ENCODE measurements around the gene UROC1. TPM values are rescaled to one million over a fixed set of nuclear protein-coding genes. Genes with fewer than 3 reads are reported as not detected.

The UROC1 gene
- total RNA-seq, 2 donors from 2014 or later, result not detected

GRCh38 chr3:126456766-126457388 is 60.7 kb downstream of the UROC1 start:
- H3K27me3 ChIP-seq, result no peaks in the 10 kb centered on the region
- H3K9ac ChIP-seq (ENCODE audit: low read depth in 2 of 2, low read length in 2 of 2), result no peak overlapping the region
- peaks cover 18% of the 10 kb centered on the region for H3K36me3 ChIP-seq
- intact Hi-C loops (cut with DNase I), result no loop called here
- DNase-seq, result no peak
- TF ChIP-seq, protein P1, sequence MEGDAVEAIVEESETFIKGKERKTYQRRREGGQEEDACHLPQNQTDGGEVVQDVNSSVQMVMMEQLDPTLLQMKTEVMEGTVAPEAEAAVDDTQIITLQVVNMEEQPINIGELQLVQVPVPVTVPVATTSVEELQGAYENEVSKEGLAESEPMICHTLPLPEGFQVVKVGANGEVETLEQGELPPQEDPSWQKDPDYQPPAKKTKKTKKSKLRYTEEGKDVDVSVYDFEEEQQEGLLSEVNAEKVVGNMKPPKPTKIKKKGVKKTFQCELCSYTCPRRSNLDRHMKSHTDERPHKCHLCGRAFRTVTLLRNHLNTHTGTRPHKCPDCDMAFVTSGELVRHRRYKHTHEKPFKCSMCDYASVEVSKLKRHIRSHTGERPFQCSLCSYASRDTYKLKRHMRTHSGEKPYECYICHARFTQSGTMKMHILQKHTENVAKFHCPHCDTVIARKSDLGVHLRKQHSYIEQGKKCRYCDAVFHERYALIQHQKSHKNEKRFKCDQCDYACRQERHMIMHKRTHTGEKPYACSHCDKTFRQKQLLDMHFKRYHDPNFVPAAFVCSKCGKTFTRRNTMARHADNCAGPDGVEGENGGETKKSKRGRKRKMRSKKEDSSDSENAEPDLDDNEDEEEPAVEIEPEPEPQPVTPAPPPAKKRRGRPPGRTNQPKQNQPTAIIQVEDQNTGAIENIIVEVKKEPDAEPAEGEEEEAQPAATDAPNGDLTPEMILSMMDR (IDR thresholded peaks at IDR 0.05), result no peak
- H3K4me1 ChIP-seq, result no peaks in the 10 kb centered on the region
- no peak overlapping the region for H3K4me3 ChIP-seq
- H3K9me3 ChIP-seq, result no peaks in the 10 kb centered on the region
- H3K27ac ChIP-seq, result no peak overlapping the region

DNA sequence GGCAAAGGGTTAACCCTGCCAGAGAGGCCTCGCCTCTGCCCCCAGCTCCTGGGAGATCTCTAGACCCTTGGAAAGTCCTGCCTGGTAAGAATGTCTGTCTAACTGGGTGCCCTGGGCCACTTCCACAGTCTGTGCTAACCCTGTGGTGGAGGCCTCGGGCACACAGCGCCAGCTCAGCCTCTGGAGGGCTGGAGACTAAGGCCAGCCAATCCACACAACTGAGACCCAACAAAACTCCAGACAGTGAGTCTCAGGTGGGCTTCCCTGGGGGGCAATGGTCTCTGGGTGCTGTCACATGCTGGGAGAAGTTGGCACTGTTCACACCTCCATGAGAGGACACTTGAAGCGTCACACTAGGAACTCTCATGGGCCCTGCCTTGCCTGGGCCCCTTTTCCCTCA is 61.4 kb downstream of the UROC1 start:
- H3K4me3 ChIP-seq, result no peak overlapping the region
- H3K4me1 ChIP-seq, result no peaks in the 10 kb centered on the region
- TF ChIP-seq, protein P1 (IDR thresholded peaks at IDR 0.05), result no peak
- intact Hi-C loops (cut with DNase I), result no loop called here
- no peaks in the 10 kb centered on the region for H3K9me3 ChIP-seq
- no peak overlapping the region for H3K27ac ChIP-seq
- no peaks in the 10 kb centered on the region for H3K27me3 ChIP-seq
- DNase-seq, result no peak
- H3K36me3 ChIP-seq, result peaks cover 12% of the 10 kb centered on the region
- H3K9ac ChIP-seq (ENCODE audit: low read depth in 2 of 2, low read length in 2 of 2), result no peak overlapping the region

DNA sequence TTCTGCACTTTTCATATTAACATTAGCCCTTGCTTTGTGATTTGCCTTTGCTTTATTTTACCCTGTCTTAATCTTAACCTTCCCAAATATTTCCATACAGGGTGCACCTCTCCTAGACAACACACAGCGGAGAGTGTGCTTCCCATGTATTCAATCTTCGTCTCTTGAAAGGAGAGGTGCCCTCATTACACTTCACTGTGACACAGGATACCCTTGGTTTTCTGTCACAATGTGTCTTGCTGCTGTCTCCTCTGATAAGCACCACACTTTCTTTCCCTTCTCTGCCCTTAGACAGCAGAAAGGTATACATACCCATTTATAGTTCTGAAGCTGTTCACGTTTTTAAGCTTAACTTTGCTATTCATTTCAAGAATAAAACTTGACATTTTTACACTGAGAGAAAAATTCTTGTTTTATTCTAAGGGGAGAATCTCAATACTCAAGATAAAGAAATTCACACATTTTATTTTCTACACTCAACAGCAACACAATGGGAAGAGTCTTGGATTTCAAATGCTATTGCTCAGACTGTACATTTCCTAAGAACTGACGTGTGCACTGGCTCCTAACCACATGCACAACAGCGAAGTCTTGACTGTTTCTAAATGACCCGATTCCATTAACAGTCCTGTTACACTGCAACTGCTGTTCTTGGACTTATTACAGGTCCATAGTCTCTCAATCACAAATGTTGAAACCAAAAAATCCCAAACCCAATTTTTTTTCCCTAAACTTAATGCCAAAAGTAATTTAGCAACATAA is 63.0 kb downstream of the UROC1 start:
- DNase-seq, result no peak
- Histone ChIP-seq H3K9ac (ENCODE audit: low read depth in 2 of 2, low read length in 2 of 2) (no peak overlapping the region), H3K9me3 (no peaks in the 10 kb centered on the region), H3K36me3 (no peaks in the 10 kb centered on the region), H3K4me3 (no peak overlapping the region), H3K27ac (no peak overlapping the region), H3K27me3 (no peaks in the 10 kb centered on the region), H3K4me1 (no peaks in the 10 kb centered on the region)
- intact Hi-C loops (cut with DNase I), result no loop called here
- TF ChIP-seq, protein P1 (IDR thresholded peaks at IDR 0.05), result no peak

DNA sequence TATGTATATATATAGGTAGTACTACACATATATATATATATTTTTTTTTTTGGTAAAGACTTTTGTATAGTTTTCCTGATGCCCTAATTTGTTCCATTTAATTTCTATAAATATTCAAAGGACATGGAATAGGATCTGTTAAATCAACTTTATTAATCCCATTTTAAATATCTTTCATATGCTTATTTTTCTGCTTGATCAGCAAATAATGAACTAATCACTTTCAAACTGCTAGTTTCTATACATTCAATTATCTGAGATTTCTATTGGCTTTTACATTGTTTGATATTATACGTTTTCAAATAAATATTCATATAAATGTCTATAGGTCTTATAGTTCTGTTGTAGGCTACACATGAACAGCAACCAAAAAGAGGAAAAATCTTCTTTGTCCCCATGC is 63.5 kb downstream of the UROC1 start:
- no peaks in the 10 kb centered on the region for H3K4me1 ChIP-seq

GRCh38 chr3:126452213-126452612 is 65.4 kb downstream of the UROC1 start:
- Histone ChIP-seq H3K27ac (no peak overlapping the region), H3K36me3 (no peaks in the 10 kb centered on the region), H3K4me1 (no peaks in the 10 kb centered on the region), H3K27me3 (no peaks in the 10 kb centered on the region), H3K9me3 (no peaks in the 10 kb centered on the region), H3K9ac (ENCODE audit: low read depth in 2 of 2, low read length in 2 of 2) (no peak overlapping the region), H3K4me3 (no peak overlapping the region)
- TF ChIP-seq, protein P1 (IDR thresholded peaks at IDR 0.05), result no peak
- intact Hi-C loops (cut with DNase I), result no loop called here
- no peak for DNase-seq

More for the DNA sequence above, 63.5 kb downstream of the UROC1 start:
- intact Hi-C loops (cut with DNase I), result no loop called here
- DNase-seq, result no peak
- Histone ChIP-seq H3K27me3 (no peaks in the 10 kb centered on the region), H3K4me3 (no peak overlapping the region), H3K9ac (ENCODE audit: low read depth in 2 of 2, low read length in 2 of 2) (no peak overlapping the region), H3K36me3 (no peaks in the 10 kb centered on the region), H3K9me3 (no peaks in the 10 kb centered on the region), H3K27ac (no peak overlapping the region)
- TF ChIP-seq, protein P1 (IDR thresholded peaks at IDR 0.05), result no peak
